Endodermal cell (in vitro differentiated cells): ENCODE results near the gene CHST1. TPM values are rescaled to one million over a fixed set of nuclear protein-coding genes. Genes with fewer than 3 reads are reported as not detected.

Source experiments
- DNase-seq: peaks from one replicate; pipeline ENCODE4 v3.0.0-alpha.2; 2017
- H3K27ac ChIP-seq: 2 replicates; pipeline ENCODE4 v1.5.1; 2013; ENCODE audit warnings: mild to moderate bottlenecking, low read depth, low read length, moderate library complexity
- H3K27me3 ChIP-seq: 2 replicates; pipeline ENCODE4 v1.6.1; 2013; ENCODE audit warnings: mild to moderate bottlenecking, low read length, moderate library complexity; ENCODE audit not compliant: insufficient read depth, control insufficient read depth, poor library complexity, severe bottlenecking
- H3K36me3 ChIP-seq: 2 replicates; pipeline ENCODE4 v1.7.0; 2013; ENCODE audit warnings: mild to moderate bottlenecking, low read length, moderate library complexity; ENCODE audit not compliant: control insufficient read depth, insufficient read depth
- H3K4me1 ChIP-seq: one replicate; pipeline ENCODE4 v1.7.0; 2013; ENCODE audit warnings: low read length; ENCODE audit not compliant: control insufficient read depth, insufficient read depth
- H3K4me3 ChIP-seq: 2 replicates; pipeline ENCODE4 v1.5.1; 2013; ENCODE audit warnings: mild to moderate bottlenecking, low read length, moderate library complexity
- H3K9ac ChIP-seq: 2 replicates; pipeline ENCODE4 v1.6.1; 2013; ENCODE audit warnings: mild to moderate bottlenecking, low read length, moderate library complexity; ENCODE audit not compliant: poor library complexity, severe bottlenecking; ENCODE audit errors: extremely low read depth
- H3K9me3 ChIP-seq: 2 replicates; pipeline ENCODE4 v1.6.1; 2013; ENCODE audit warnings: mild to moderate bottlenecking, low read length, moderate library complexity; ENCODE audit not compliant: control insufficient read depth
- H3K27ac Mint-ChIP-seq: 2 replicates; pipeline ENCODE4 v1.8.0; 2020; ENCODE audit warnings: mixed read lengths
- H3K27me3 Mint-ChIP-seq: 2 replicates; pipeline ENCODE4 v1.8.0; 2021; ENCODE audit warnings: mild to moderate bottlenecking, mixed read lengths; ENCODE audit not compliant: insufficient read depth
- H3K36me3 Mint-ChIP-seq: 2 replicates; pipeline ENCODE4 v1.8.0; 2020; ENCODE audit warnings: low read depth, mixed read lengths
- H3K4me1 Mint-ChIP-seq: 2 replicates; pipeline ENCODE4 v1.8.0; 2020; ENCODE audit warnings: mixed read lengths
- H3K4me3 Mint-ChIP-seq: 2 replicates; pipeline ENCODE4 v1.8.0; 2020; ENCODE audit warnings: mild to moderate bottlenecking, moderate library complexity, mixed read lengths
- H3K9me3 Mint-ChIP-seq: 2 replicates; pipeline ENCODE4 v1.8.0; 2020; ENCODE audit warnings: mild to moderate bottlenecking, mixed read lengths
- WGBS, 2 experiments: methylation state at CpG; one replicate each; pipeline versions ENCODE4 v1.1.5 to v1.1.7; 2013; ENCODE audit warnings: missing lambda C conversion rate in 2 of 2, mixed read lengths in 1 of 2; ENCODE audit not compliant: insufficient coverage in 1 of 2, insufficient read length in 1 of 2; 5-methylcytosine and 5-hydroxymethylcytosine counted together
- total RNA-seq, 2 donors: library from RNA; stranded (reverse); fragmentation: NEBNext Ultra II Directional in 1 of 2; extraction: Animal tissue kit (Norgen Biotek cat#: 25700) in 1 of 2; gene quantifications; 2 replicates in 1 of 2; 3 replicates in 1 of 2; pipeline ENCODE4 v1.2.1, GENCODE V29; 2021
- TF ChIP-seq, protein P1 (sequence below): fragments of 200-600 bp; sonication (generic); conservative IDR thresholded peaks from 2 replicates; pipeline ENCODE4 v1.5.0; 2021; ENCODE audit warnings: antibody characterized with exemption, mild to moderate bottlenecking

The CHST1 gene
- total RNA-seq, 2 donors from 2014 or later, result 0.95 to 1.6 TPM

DNA sequence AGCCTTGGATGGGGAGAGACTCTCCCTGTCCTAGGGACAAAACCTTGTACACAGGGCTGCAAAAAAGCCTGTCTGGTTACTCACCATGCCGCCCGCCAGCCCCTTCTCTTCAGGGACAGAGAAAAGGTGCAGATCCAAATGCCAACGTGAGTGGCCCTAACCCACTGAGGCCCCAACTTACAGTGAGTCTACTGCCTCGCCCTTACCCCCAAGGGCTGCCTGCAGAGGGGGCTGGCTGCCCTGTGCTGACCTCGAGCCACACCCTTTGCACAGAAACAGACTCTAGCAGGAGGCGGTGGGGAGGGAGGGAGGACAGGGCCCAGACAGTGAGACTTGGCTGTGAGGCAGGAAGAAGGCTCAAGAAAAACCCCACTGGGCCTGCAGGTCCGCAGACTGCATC is 13.6 kb upstream of the CHST1 start:
- Mint-ChIP-seq H3K27me3 (peaks cover 12% of the 10 kb centered on the region), H3K4me3 (no peak overlapping the region), H3K4me1 (peaks cover 4% of the 10 kb centered on the region), H3K9me3 (no peaks in the 10 kb centered on the region), H3K36me3 (no peaks in the 10 kb centered on the region), H3K27ac (no peak overlapping the region)
- Histone ChIP-seq H3K27ac (no peak overlapping the region), H3K4me3 (no peak overlapping the region), H3K4me1 (peaks cover 4% of the 10 kb centered on the region), H3K9me3 (no peaks in the 10 kb centered on the region), H3K36me3 (no peaks in the 10 kb centered on the region), H3K9ac (no peak overlapping the region), H3K27me3 (no peaks in the 10 kb centered on the region)
- DNase-seq, result no peak
- TF ChIP-seq, protein P1, sequence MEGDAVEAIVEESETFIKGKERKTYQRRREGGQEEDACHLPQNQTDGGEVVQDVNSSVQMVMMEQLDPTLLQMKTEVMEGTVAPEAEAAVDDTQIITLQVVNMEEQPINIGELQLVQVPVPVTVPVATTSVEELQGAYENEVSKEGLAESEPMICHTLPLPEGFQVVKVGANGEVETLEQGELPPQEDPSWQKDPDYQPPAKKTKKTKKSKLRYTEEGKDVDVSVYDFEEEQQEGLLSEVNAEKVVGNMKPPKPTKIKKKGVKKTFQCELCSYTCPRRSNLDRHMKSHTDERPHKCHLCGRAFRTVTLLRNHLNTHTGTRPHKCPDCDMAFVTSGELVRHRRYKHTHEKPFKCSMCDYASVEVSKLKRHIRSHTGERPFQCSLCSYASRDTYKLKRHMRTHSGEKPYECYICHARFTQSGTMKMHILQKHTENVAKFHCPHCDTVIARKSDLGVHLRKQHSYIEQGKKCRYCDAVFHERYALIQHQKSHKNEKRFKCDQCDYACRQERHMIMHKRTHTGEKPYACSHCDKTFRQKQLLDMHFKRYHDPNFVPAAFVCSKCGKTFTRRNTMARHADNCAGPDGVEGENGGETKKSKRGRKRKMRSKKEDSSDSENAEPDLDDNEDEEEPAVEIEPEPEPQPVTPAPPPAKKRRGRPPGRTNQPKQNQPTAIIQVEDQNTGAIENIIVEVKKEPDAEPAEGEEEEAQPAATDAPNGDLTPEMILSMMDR, result peak; percentile 55
- 83 to 87% methylated on average over 4 to 7 of the region's 7 CpGs for WGBS, 2 experiments

DNA sequence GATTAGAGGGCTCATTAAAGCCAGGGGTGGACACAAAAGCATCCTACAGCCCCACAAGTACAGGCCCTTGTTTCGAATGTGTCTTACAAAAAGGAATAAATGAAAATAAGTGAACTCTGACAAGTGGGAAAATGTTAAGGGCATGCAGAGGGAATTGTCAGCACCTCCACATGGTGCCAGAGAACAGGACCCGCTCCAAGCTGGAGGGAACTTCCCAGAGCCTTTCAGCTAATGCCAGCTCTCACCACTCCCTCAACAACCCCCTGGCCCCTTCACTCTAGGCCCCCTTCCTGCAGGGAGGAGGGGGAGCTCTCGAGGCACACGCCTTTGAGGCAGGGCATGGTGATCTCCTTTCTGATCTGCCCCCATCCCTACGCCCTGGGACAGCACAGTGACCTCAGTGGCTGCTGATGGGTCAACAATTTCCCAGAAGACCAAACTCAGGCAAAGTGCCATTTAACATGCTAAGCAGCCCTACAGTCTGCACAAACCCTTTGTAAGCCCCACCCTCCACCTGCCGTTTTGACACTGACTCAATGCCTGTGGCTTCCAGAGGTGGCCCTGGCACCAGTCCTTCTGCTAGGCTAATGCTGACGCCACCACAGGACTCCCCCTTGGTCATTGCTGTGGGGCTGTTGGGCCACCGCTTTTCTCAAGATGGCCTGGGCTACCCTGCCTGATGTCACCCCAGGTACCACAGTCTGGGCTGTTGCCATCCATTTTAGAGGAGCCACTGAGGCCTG is 12.5 kb upstream of the CHST1 start:
- TF ChIP-seq, protein P1, result no peak
- Mint-ChIP-seq H3K27me3 (peaks cover 6% of the 10 kb centered on the region), H3K27ac (no peak overlapping the region), H3K4me1 (peaks cover 4% of the 10 kb centered on the region), H3K36me3 (no peaks in the 10 kb centered on the region), H3K4me3 (no peak overlapping the region), H3K9me3 (no peaks in the 10 kb centered on the region)
- no peaks in the 10 kb centered on the region for H3K9me3 ChIP-seq
- H3K9ac ChIP-seq, result no peak overlapping the region
- H3K27ac ChIP-seq, result no peak overlapping the region
- no peaks in the 10 kb centered on the region for H3K27me3 ChIP-seq
- no peaks in the 10 kb centered on the region for H3K36me3 ChIP-seq
- 74 to 80% methylated on average over 6 to 8 of the region's 8 CpGs for WGBS, 2 experiments
- no peak for DNase-seq
- no peaks in the 10 kb centered on the region for H3K4me1 ChIP-seq
- H3K4me3 ChIP-seq, result no peak overlapping the region

DNA sequence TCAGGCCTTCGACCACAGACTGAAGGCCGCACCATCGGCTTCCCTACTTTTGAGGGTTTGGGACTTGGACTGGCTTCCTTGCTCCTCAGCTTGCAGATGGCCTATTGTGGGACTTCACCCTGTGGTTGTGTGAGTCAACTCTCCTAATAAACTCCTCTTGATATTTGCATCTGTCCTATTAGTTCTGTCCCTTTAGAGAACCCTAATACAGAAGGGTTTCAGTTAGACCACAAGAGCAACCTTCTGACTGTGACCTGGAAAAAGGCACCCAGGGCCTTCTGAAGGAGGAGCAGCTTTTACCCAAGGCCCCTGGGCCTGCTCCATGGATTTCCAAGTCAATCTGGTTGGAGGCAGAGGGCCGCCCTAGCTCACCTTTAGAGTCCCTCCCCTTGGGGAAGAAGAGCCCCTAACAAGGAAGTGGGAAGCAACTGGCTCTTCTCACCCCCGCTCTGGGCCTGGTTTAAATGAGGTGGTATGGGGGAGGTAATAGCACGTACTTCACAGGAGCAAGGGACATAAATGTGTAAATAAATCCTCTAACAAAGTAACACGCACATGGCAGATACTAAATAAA is 11.2 kb upstream of the CHST1 start:
- peaks cover 2% of the 10 kb centered on the region for H3K27me3 Mint-ChIP-seq
- no peaks in the 10 kb centered on the region for H3K27me3 ChIP-seq
- H3K9me3 Mint-ChIP-seq, result no peaks in the 10 kb centered on the region
- WGBS, 2 experiments, result 93 to 96% methylated on average over 4 to 5 of the region's 7 CpGs
- no peaks in the 10 kb centered on the region for H3K36me3 ChIP-seq
- peaks cover 4% of the 10 kb centered on the region for H3K4me1 Mint-ChIP-seq
- H3K36me3 Mint-ChIP-seq, result no peaks in the 10 kb centered on the region
- no peak overlapping the region for H3K4me3 Mint-ChIP-seq
- H3K4me1 ChIP-seq, result no peaks in the 10 kb centered on the region
- H3K4me3 ChIP-seq, result no peak overlapping the region
- no peaks in the 10 kb centered on the region for H3K9me3 ChIP-seq
- TF ChIP-seq, protein P1, result no peak
- no peak overlapping the region for H3K27ac ChIP-seq
- DNase-seq, result no peak
- H3K9ac ChIP-seq, result no peak overlapping the region
- H3K27ac Mint-ChIP-seq, result no peak overlapping the region
